Activated CD4-positive, alpha-beta T cell treated with anti-CD3 and anti-CD28 coated beads, Interleukin-2, amount 50 U/mL, for 4 hours (primary cell): ENCODE results near the gene PLCB4.

Experiments used
- DNase-seq, 2 experiments: peaks; one replicate each; pipeline ENCODE4 v3.0.0-alpha.2; 2020

PLCB4 gene

DNA sequence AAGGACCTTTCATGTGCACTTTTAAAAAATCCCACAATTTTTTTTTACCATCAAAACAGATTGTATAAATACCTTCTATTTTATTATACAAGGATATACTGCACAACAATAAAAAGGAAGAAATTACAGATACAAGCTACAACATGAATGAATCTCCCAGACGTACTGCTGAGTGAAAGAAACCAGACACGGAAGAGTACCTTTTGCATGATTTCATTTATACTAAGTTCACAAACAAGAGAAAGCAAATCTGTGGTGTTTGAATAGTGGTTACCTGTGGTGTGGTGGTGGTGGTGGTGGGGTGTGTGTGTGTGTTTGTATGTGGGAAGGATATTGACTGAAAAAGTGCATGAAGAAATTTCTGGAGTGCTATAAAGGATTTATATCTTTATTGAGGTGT, 6.8 kb upstream of the PLCB4 start:
- DNase-seq = no peak

DNA sequence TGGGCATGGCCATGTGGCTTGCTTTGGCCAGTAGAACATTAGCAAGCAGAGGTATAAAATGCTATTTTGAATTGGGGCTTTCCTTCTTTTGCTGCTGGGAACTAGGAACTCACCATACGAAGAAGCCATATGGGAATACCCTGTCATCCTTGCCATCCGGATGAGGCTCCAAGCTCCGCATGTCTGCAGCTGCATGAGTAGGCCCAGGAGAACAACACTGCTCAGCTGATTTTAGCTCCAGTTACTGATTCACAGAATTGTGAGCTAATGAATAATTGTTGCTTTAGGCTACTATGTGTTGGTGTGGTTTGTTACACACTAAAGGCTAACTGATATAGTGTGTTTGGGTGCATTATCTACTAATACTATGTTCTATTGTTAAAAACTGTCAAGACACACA, 2.7 kb upstream of the PLCB4 start:
- no peak for DNase-seq

DNA sequence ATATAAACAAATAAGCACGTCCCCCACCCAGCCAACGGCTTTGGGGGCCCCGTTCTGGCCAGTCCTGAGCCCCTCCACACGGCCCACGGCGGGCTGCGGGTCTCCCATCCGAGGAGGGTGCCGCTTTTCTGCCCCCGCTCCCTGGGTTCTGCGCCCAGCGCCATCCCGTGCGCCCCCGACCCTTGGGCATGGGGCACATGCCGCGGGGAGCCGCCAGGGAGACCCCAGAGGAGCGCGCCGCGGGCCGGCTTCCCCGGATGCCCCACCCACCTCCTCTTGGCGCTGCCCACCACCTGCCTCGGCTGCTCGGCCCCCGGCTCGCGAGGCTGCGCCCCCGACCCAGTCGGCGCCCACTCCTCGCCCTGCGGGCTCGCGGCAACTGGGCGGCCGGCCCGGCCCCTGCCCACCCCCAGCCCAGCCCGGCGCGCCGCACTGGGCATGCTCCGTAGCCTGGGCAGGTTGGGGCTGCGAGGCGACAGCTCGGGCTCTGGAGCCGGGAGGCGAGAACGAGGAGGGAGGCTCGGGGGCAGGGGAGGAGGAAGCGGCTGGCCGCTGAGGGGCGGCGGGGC, 570 bp upstream of the PLCB4 start:
- DNase-seq = no peak

DNA sequence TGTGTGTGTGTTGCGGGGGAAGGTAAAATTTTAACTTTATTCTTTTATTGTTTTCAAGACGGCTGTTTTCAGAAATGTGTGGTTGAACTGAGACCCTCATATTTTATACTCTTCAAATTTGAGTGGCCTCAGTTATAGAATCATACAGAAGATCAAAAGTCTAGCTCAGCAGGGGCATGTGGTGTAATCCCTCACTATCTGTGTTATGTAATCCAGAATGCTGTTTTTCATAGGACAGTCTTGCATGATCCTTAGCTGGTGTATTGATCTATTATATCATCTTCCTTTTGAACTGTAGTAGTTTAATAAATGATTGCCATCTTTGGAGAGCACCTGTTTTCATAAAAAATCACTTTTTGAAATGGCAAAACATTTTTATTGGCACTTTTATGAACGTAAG, 1.4 kb downstream of the PLCB4 start:
- DNase-seq = no peak

DNA sequence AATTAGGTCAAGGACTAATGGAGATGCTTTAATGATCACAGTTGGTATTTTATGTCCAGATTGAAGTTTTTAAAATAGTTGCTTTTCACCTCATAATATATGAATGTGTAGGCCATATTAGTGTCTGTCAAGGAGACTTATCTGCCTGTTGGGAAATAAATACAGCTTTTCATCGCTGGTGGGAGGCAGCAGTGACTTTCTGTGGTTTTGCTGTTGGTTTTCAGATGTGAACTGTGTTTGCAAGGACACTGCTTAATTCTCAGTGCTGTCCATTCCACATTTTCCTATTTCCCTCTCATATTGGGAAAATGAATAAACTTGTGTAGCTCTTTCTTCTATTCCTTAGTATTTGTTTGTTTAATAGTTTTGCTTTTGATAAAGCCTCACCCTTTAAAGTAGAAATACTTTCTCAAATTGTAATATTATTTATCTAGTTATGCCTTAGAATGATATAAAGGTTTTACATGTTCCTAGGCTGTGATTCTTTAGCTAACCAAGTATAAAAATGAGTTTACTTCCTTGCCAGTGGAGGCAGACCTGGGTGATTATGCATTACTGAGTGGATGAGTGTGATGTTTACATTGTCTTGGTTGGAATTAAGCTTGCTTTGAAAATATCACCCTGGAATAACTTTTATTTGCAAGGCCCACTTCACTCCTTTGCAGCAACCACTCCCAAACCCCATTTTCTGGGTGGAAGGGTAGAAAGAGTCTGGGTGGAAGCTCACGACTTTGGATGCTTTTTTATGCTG, 3.3 kb downstream of the PLCB4 start:
- DNase-seq = no peak

DNA sequence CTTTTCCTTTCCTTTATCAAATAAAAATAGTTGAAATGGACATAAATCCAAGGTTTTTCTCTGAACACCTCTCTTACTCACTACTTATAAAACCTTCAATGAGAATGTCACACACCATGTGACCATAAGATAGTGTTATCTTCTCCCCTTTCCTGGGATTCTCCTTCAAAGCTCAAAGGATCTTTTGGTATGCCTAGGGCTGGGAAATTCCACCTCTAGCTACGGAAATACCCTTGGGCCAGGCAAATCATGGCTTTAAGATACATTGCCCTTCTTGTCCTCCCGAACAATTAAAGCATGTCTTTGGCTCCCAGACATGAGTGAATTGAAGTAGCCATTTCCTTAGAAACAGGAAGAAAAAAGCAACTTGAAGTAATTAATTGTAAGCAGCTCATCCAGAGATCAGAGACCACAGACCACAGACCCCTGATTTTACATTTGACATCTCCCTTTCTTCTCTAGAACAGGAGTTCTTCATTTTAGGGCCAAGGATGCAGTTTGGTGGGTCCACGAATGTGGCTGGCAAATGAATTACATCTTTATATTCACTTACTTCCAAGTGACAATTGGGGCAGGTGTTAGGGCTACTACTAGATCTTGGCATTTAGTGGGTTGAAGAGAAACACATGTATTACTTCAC, 4.1 kb downstream of the PLCB4 start:
- no peak for DNase-seq

DNA sequence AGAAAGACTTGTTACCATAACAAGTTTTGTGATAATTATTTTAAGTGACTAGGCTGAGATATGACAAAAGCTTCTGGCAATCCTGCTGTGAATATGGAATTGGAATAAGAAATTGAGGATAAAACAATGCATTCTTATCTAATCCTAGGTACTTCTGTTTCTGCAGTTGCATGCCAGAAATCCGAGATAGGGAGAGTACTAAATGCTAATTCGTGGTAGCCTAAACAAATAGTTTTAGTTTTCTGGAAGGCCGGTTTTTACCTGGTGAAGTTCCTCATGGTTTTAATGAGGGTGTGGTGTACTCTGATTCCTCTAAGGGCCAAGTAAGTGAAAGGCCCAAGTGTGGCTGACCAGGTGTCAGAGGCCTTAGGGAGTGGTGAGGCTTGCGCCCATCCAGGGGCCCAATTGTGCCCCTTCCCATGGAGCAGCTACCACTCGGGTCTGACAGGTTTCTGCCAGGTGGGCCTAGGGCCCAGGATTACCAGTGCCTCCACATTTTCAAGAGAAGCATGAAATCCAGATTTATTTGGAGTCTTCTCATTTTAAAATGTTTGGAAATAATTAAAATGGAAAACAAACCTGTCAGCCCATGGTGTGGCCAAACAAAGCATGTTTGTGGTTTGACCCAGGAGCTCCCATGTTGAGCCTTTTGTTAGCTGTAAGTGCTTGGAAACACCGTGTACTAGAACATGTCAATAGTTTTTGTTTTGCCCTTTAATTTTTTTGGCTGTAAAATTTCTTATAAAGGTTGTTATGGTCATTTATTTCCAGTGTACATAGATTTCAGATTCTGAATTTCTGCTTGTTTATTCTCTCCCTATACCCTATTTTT, 6.6 kb downstream of the PLCB4 start:
- DNase-seq = no peak

DNA sequence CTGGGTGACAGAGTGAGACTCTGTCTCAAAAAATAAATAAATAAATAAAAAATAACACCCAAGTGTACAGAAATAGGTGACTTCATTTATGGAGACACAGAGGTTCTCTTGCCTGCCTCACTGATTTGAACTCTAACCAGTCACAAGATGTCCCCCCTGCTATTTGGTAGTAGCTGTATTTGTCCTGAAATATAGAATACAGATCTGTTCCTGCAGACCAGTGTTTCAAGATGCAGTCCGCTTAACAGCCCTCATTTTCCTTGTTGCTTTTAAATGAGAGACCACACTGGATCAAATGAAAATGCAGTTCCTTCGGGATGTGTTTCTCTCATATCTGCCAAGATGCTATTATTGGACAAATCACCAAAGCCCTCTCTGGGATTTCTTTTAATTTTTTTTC, 7.6 kb downstream of the PLCB4 start:
- DNase-seq = no peak

DNA sequence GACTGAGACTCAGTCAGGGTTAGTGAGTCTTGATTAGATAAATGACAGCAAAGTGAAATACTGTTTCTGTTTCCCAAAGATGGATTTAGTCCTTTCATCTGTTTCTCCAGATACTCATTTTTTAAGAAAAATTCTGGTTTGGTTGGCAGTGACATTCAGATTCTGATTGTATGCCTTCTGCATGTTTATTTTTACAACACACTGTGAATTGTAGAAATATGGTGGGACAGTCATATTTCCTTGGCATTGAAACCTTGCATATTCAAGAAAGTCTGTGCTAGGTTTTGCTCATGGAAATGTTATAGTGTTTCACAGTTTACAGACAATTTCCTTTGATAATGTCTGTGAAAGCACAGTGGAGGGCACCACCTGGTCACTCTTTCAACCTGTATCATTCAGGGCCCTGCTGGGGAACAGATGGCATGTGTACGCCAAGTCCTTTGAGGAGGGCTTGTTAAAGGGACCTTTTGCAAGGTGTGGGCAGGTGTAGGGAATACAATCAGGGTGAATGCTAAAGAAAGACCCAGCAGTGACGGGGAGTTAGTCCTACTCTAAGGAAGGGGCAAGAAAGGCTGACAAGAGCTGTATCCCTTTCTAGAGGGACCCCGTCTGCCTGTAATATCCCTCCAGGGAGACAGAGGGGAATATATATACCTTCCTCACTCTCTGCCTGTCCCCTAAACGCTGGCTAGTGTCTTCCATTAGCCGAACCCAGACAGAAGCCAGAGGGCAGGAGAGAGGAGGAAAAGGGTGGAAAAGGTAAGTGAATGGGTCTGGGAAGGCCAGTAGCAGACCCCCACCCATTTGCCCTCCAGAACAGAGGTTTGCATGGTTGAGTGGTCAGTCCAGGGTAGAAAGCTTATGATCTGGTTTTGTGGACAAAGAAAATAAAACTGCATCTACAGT, 10.2 kb downstream of the PLCB4 start:
- no peak for DNase-seq

DNA sequence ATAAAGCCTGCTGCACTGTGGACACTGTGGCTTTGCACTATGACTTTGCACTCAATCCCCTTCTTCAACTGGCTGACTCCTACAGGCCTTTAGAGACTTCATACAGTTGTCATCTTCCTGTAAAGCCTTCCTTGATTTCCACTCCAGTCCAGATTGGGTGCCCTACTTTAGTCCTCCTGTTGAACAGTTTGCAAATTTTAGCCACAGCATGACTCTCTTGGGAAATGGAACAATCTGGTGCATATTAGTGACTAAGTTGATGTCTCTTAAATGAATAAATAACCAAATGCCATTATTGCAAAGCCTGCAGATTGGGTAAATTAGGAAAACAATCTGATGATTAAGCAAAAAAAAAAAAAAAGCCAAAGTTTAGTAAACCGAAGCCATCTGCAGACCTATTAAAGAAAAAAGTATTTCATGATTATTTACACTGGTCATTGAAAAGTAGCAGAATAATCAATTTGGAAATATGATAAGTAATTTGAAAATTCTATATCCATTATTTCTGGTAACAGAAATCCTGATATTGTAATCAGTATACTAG, 12.6 kb downstream of the PLCB4 start:
- DNase-seq = no peak

DNA sequence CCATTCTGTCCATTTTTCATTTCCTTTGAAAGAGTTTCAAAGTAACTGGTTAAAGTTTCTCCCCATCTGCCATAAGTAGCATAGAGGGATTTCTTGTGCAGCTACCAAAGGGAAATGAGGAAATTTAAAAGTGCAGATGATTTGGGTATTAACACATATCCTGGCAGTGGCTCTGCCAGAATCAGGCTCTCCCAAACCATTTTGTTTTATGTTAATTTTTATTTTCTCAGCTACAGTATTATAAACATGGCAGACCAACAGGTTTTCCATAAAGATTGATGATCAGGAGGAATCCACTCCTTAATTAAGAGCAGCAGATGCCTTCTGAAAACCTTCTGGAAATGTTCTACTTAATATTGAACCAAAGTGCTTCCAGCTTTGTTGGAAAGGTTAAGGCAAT, 13.9 kb downstream of the PLCB4 start:
- no peak for DNase-seq

DNA sequence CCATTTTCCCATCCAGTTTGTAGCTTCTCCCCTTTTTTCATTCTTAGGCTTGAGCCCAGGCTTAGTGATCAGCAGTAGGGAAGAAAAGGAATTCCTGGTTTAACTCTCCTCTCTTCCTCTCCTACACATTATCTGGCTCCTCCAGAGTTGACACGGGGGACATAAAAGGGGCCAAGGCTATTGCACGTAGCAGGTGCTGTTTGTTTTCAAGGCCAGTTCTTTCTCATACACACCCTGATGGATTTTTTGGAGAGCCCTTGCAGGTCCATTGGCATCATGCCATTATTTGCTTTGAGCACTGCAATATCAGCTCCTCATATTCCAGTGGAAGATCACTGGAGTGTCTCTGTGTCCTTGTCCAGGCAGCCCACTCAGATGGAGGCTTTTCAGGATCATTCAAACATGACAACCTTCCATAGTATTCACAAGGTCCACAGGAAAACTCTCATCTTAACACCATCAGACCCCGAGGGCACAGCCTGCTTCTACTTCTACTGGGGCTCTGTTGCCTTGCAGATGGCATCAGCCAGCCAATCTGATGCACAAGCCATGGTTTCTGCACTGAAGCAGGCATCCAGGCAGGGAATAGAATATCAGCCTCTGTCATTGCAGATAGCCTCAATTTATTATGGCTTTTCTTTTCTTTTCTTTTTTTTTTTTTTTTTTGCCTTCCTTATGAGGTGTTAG, 18.8 kb downstream of the PLCB4 start:
- DNase-seq = no peak

DNA sequence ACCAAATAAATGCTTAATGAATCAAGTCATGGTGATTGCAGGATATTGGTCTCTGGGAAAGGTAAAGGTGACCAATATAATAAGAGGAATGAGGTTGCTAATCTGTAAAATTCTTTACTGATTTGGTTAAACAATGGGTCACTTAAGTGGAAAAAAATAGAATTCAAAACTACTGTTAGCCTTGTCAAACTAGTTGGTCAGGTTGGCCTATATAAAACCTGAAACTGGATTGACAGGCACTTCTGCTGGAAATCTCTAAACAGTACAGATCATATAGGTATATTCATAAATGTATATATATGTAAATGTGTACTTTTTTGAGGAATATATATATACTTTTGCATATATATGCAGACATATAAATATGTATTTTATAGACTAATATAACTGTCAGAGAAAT, 19.7 kb downstream of the PLCB4 start:
- no peak for DNase-seq

DNA sequence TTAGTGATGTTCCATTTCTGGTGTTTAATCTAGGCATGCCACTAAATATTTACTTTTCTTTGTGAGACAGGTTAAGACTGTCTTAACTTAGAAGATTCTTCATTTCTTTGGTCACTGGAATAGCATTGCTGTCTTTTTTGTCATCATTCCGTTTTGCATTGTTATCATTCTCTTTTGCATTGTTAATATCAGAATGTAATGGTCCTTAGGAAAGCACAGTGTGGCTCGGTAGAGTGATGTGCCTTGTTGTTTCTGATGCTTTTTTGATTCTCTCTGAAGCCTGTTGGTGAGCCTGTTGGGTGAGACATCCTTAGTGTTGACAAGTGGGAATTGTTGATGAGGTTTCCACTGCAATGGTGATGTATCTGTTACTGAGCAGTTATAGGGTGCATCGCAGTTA, 23.2 kb downstream of the PLCB4 start:
- no peak for DNase-seq

DNA sequence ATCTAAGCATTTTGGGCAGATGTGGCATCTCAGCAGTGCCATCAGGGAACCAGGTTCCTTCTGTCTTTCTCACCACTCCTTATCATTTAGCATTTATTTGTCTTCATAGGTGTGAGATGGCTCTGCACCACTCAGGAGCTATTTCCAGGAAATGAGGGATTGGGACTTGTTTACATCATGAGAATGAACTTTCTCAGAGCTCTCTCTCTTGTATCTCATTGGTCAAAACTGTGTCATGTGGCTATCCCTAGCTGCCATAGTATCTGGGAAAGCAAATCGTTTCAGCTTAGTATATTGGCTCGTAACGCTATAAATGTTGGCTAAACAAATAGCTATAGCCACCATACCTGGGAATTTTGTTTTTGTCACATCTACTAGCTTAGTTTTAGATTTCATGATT, 23.8 kb downstream of the PLCB4 start:
- no peak for DNase-seq

DNA sequence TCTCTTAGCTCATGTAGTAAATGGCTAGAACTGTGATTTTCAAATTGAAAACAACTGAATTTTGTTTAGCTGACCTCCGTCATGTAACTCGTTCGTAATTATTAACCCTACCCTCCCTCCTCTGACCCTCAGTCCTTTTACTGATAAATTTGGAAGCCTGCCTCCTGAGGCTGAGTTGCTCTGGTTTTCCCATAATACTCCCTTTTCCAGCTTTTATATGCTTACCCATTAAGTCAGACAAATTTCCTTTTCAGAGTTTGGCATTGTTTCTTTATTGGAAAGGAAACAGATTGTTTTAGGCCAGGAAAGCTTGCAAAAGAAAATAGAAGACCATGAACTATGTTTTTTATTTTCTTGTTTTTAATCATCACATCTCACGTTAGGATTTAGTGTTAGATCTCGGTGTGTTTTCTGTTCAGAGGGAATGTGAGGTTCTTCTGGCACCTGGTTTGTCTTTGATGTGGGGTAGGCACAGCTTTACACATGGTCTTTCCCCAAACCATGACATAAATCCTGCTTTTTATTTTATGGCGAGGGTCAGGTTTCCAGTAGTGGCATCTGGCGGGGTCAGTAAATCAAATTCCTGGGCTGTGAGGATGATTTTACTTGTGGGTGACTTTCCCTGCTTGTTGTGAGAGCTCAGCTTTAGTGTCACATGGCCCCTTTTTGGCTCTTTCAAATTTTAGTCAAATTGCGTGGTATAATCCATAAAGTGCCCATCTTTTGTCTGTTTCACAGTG, 24.5 kb downstream of the PLCB4 start:
- DNase-seq = no peak

DNA sequence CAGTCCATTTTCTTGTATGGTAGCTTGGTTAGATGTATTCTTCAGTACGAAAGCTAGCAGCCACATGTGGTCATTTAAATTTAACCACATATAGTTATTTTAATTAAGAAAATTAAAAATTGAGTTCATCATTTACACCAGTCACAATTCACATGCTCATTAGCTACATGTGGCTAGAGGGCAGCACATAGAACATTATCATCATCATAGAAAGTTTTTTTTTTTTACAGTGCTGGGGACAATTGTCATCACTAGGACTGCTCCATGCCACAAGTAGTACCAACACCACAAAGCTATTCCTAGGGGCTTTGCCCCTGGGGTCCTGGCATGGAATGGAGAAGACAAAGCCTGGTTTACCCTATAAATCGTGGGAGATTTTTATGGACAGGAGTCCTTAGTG, 30.5 kb downstream of the PLCB4 start:
- no peak for DNase-seq

DNA sequence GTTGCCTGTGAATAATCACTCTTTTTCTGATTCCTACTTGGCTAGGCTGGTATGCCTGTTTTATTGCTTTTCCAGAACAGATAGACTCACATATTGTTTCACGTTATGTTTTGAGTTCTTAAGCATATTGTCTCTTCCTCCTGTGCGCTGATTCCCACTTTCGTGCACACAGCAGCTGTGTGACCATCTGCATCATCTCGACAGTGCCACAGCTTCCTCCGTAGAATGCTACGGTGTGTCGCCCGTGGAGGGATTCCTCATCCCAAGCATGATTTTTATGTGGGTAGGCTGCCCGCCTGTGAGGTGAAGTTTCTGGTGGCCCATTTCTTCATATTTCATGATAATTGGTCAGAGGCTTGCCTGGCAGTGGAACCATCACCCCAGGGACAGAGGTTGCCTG, 31.8 kb downstream of the PLCB4 start:
- no peak for DNase-seq

DNA sequence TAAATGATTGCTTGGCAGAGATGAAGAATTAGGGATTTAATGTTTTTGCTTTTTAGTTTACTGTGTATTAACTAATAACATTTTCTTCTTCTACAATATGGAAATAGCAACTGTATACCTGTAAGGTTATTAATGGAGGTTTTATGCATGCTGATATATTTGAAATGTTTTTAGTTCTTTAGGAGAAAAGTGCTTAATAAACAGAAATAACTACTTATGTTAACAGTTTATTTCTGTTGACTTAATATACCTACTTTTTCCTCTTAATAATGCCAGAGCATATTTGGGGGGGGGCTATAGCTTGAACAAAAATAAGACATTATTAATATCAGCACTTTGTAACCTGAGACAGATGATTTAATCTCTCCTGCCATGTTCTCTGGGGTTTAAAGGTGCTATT, 33.6 kb downstream of the PLCB4 start:
- DNase-seq = no peak

DNA sequence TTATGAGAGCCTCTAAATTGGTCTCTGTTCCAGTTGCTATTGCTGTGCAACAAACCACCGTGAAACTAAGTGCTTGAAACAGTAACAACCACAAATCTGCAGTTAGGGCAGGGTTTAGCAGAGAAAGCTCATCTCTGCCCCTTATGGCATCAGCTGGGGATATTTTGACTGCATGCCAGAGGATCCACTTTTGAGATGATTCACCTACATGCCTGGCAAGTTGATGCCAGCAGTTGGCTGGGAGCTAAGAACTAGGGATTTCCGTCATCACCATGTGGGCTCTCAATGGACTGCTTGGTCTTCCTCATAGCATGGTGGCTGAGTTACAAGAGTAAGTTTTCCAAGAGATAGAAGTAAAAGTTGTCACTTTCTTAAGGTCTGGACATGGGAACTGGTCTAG, 35.1 kb downstream of the PLCB4 start:
- DNase-seq = no peak

DNA sequence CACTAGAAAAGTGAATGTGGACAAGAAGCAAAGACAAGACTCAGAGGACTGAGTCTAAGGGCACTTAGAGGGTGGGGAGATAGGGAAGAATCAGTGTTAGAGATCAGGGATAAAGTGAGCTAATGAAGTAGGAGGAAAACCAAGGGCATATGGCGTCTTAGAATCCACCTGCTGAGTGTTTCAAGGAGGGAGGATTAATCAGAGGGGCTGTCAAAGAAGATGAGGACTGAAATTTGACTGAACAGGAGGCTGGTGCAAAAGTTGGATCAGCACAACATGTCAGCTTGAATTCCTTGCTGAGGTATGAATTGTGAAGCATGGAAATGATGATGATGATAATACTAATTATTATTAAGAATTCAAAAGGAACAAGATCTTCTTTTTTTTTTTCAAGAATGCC, 39.4 kb downstream of the PLCB4 start:
- no peak for DNase-seq
